Parathyroid adenoma (tissue), 2 donors: ENCODE data around the gene CA5B.
"Not testable (repeated sequence)": the region's sequence is repeated elsewhere in the genome, so short reads cannot be mapped to it uniquely, and the experiment has no call there.

Experiments
- H2AFZ ChIP-seq: fragments of 300-600 bp; sonication (generic); one replicate; pipeline ENCODE4 v1.7.0; 2017; ENCODE audit warnings: antibody characterized with exemption, mild to moderate bottlenecking
- H3K27ac ChIP-seq: fragments of 300-600 bp; sonication (generic); one replicate; pipeline ENCODE4 v1.7.0; 2017
- H3K27me3 ChIP-seq: fragments of 300-600 bp; sonication (generic); one replicate; pipeline ENCODE4 v1.7.0; 2017; ENCODE audit warnings: low read length; ENCODE audit not compliant: control insufficient read depth, insufficient read depth
- H3K36me3 ChIP-seq: fragments of 300-600 bp; sonication (generic); one replicate; pipeline ENCODE4 v1.7.0; 2017; ENCODE audit warnings: low read length; ENCODE audit not compliant: control insufficient read depth, insufficient read depth
- H3K4me1 ChIP-seq: fragments of 300-600 bp; sonication (generic); one replicate; pipeline ENCODE4 v1.7.0; 2017; ENCODE audit warnings: control low read depth
- H3K4me2 ChIP-seq: fragments of 300-600 bp; sonication (generic); one replicate; pipeline ENCODE4 v1.7.0; 2017; ENCODE audit warnings: low read length
- H3K4me3 ChIP-seq: fragments of 300-600 bp; sonication (generic); one replicate; pipeline ENCODE4 v1.7.0; 2017; ENCODE audit warnings: low read depth, low read length
- H3K79me2 ChIP-seq: fragments of 300-600 bp; sonication (generic); one replicate; pipeline ENCODE4 v1.7.0; 2017; ENCODE audit warnings: control low read depth
- H3K9ac ChIP-seq: fragments of 300-600 bp; sonication (generic); one replicate; pipeline ENCODE4 v1.7.0; 2017; ENCODE audit warnings: mild to moderate bottlenecking
- H3K9me3 ChIP-seq: fragments of 300-600 bp; sonication (generic); one replicate; pipeline ENCODE4 v1.7.0; 2017; ENCODE audit warnings: low read length; ENCODE audit not compliant: control insufficient read depth
- CTCF ChIP-seq: fragments of 300-600 bp; sonication (generic); IDR thresholded peaks from one replicate; pipeline ENCODE4 v1.7.0; 2017; ENCODE audit warnings: antibody characterized with exemption, mild to moderate bottlenecking
- donor health status: primary hyperparathyroidism.

CA5B gene

DNA sequence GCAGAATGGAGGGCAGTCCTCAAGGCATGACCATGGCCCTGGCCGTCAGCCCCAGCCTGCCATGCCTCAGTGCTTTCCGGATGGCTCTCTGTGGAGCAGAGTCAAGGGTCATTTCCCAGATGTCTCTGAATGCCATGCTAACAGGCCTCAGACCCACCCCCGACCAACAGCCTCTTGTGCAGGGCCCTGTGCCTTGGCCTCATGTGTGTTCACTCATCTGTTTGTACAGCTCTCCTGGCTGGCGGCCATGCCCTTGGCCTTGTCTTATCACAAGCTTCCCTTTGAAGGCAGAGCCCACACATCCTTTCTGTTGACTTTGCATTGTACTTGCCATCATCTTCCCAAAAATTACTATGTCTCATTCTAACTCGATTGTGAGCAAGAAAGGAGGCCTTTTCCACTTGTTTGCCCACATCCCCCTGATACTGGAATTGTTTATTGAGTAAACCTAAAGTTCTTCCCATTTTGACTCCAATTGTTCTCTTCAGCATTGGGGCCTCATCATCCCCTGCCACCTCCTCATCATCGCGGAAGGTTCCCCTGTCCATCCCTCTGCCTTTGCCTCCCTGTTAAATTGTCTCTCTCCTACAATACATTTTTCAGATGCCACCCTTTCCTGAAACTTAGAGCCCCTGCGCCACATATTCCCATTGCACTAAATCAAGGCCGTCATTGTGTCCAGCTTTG, 6.3 kb downstream of the CA5B start:
- Histone ChIP-seq H2AFZ (no peak overlapping the region), H3K4me1 (peaks cover 2% of the 10 kb centered on the region), H3K36me3 (no peaks in the 10 kb centered on the region), H3K27ac (peak overlapping the region; percentile 47), H3K27me3 (no peaks in the 10 kb centered on the region), H3K4me3 (no peak overlapping the region), H3K4me2 (no peak overlapping the region), H3K9ac (no peak overlapping the region), H3K79me2 (no peaks in the 10 kb centered on the region), H3K9me3 (no peaks in the 10 kb centered on the region)
- no peak for TF ChIP-seq CTCF

GRCh38 chrX:15745179-15745578, 7.1 kb downstream of the CA5B start:
- Histone ChIP-seq H2AFZ (no peak overlapping the region), H3K4me1 (peaks cover 6% of the 10 kb centered on the region)

DNA sequence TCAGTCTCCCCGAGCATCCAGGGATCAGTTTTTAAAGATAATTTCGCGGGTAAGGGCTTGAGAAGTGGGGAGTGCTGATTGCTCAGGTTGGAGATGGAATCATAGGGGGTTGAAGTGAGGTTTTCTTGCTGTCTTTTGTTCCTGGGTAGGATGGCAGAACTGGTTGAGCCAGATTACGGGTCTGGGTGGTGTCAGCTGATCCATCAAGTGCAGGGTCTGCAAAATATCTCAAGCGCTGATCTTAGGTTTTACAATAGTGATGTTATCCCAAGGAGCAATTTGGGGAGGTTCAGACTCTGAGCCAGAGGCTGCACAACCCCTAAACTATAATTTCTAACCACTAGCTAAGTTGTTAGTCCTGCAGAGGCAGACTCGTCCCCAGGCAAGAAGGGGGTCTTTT, 8.6 kb downstream of the CA5B start:
- not testable (repeated sequence) for H3K27ac ChIP-seq, H3K27me3 ChIP-seq, H3K4me1 ChIP-seq, H3K9me3 ChIP-seq, H3K36me3 ChIP-seq, H3K9ac ChIP-seq, H3K4me2 ChIP-seq, H3K79me2 ChIP-seq, H2AFZ ChIP-seq, H3K4me3 ChIP-seq

More at GRCh38 chrX:15745179-15745578, 7.1 kb downstream of the CA5B start:
- Histone ChIP-seq H3K9me3 (no peaks in the 10 kb centered on the region), H3K27me3 (no peaks in the 10 kb centered on the region), H3K27ac (no peak overlapping the region), H3K4me3 (no peak overlapping the region), H3K9ac (no peak overlapping the region), H3K36me3 (no peaks in the 10 kb centered on the region), H3K79me2 (no peaks in the 10 kb centered on the region), H3K4me2 (no peak overlapping the region)
- no peak for TF ChIP-seq CTCF

DNA sequence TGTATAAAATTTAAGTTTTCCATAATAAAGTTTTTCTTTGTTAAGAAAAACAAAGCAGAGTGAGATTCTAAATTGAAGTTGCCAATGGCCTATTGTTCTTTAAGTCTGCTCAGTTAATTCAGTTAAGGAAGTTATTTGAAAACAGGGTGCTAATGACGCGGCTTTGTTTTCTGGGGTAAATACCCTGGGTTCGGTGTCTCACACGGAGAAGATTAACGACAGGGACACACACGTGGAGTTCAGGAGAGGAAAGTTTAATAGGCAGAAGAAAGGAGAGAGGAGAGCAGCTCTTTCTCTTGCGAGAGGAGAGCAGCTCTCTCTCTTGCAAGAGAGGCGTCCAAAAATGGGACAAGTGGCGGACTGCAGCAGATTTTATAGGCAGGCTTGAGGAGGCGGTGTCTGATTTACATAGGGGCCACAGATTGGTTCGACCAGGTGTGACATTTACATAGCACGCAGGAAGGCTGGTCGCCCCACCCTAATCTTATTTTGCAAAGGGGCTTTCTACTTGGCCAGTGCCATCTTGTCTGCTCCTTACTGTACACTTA, 9.6 kb downstream of the CA5B start:
- H3K79me2 ChIP-seq, result no peaks in the 10 kb centered on the region
- no peaks in the 10 kb centered on the region for H3K36me3 ChIP-seq
- H3K27me3 ChIP-seq, result no peaks in the 10 kb centered on the region
- H3K9ac ChIP-seq, result no peak overlapping the region
- H2AFZ ChIP-seq, result no peak overlapping the region
- H3K4me3 ChIP-seq, result no peak overlapping the region
- no peak for TF ChIP-seq CTCF
- H3K4me1 ChIP-seq, result peaks cover 7% of the 10 kb centered on the region
- H3K4me2 ChIP-seq, result no peak overlapping the region
- H3K27ac ChIP-seq, result no peak overlapping the region
- H3K9me3 ChIP-seq, result no peaks in the 10 kb centered on the region

DNA sequence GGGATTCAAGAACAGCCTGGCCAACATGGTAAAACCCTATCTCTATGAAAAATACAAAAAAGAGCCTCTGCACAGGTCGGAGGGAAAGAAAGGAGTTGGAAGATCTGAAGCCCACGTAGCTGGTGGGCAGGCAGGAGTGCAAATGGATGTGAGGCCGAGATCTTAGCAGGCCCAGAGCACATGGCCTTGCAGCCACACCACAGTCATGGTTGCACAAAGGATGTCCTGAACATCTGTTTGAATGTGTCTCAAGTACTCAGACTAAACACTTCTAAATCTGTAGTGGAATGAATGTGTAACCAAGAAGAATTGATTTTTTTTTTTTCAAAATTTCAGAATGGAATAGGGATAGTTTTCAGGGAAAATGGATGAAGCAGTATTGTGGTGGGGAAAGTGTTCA, 10.8 kb downstream of the CA5B start:
- Histone ChIP-seq H3K4me1 (peaks cover 7% of the 10 kb centered on the region), H3K9me3 (no peaks in the 10 kb centered on the region), H3K27me3 (no peaks in the 10 kb centered on the region), H3K36me3 (no peaks in the 10 kb centered on the region), H3K4me3 (no peak overlapping the region), H3K4me2 (no peak overlapping the region), H3K9ac (no peak overlapping the region), H3K79me2 (no peaks in the 10 kb centered on the region), H3K27ac (peak overlapping the region; percentile 66), H2AFZ (no peak overlapping the region)
- no peak for TF ChIP-seq CTCF
